ENCODE measurements around the gene ORC5.

Gene ORC5

GRCh38 chr7:104161244-104161643 is 46.6 kb downstream of the ORC5 start:
- no peak for TF ChIP-seq REST (IDR thresholded peaks at IDR 0.05; ENCODE audit: insufficient read depth in 1 of 2, low read depth in 2 of 2, low read length in 2 of 2)
- TF ChIP-seq TAF1 (IDR thresholded peaks at IDR 0.05; ENCODE audit: borderline replicate concordance, insufficient read depth, low read length): no peak
- TF ChIP-seq FOXP2 (optimal IDR thresholded peaks at IDR 0.05; ENCODE audit: borderline replicate concordance, extremely low read depth, extremely low read length, insufficient read depth): no peak
- no peak for TF ChIP-seq POLR2AphosphoS5 (IDR thresholded peaks at IDR 0.05; ENCODE audit: low read depth, low read length)
- TF ChIP-seq SIN3A (IDR thresholded peaks at IDR 0.05; ENCODE audit: borderline replicate concordance, insufficient read depth, low read length): no peak

DNA sequence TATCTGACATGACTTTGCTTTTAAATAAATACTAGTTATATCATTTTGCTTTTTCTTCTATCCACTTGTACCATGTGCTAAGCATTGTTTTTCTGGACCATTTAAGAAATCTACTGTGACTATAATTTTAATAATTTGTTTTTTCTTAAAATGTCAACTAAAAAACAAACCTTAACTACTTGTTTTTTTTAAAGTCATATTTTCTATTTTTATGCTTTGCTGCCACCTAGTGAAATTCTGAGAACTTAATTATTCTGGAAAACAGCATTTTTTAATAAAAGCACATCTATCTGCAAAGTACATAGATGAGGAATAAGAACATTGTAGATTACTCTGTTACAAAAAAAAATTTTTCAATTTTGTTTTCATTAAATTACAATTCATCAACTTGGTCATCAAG is 47.4 kb downstream of the ORC5 start:
- TF ChIP-seq POLR2AphosphoS5 (IDR thresholded peaks at IDR 0.05; ENCODE audit: low read depth, low read length) (no peak), REST (IDR thresholded peaks at IDR 0.05; ENCODE audit: insufficient read depth in 1 of 2, low read depth in 2 of 2, low read length in 2 of 2) (no peak), FOXP2 (optimal IDR thresholded peaks at IDR 0.05; ENCODE audit: borderline replicate concordance, extremely low read depth, extremely low read length, insufficient read depth) (no peak), SIN3A (IDR thresholded peaks at IDR 0.05; ENCODE audit: borderline replicate concordance, insufficient read depth, low read length) (no peak), TAF1 (IDR thresholded peaks at IDR 0.05; ENCODE audit: borderline replicate concordance, insufficient read depth, low read length) (no peak)

GRCh38 chr7:104156842-104157277 is 51.0 kb downstream of the ORC5 start:
- TF ChIP-seq SIN3A (IDR thresholded peaks at IDR 0.05; ENCODE audit: borderline replicate concordance, insufficient read depth, low read length): no peak
- TF ChIP-seq POLR2AphosphoS5 (IDR thresholded peaks at IDR 0.05; ENCODE audit: low read depth, low read length): no peak
- TF ChIP-seq TAF1 (IDR thresholded peaks at IDR 0.05; ENCODE audit: borderline replicate concordance, insufficient read depth, low read length): no peak
- TF ChIP-seq FOXP2 (optimal IDR thresholded peaks at IDR 0.05; ENCODE audit: borderline replicate concordance, extremely low read depth, extremely low read length, insufficient read depth): no peak
- TF ChIP-seq REST (IDR thresholded peaks at IDR 0.05; ENCODE audit: insufficient read depth in 1 of 2, low read depth in 2 of 2, low read length in 2 of 2): no peak

GRCh38 chr7:104153287-104153686 is 54.5 kb downstream of the ORC5 start:
- TF ChIP-seq REST (IDR thresholded peaks at IDR 0.05; ENCODE audit: insufficient read depth in 1 of 2, low read depth in 2 of 2, low read length in 2 of 2) (no peak), FOXP2 (optimal IDR thresholded peaks at IDR 0.05; ENCODE audit: borderline replicate concordance, extremely low read depth, extremely low read length, insufficient read depth) (no peak)

GRCh38 chr7:104152468-104152867 is 55.3 kb downstream of the ORC5 start:
- TF ChIP-seq SIN3A (IDR thresholded peaks at IDR 0.05; ENCODE audit: borderline replicate concordance, insufficient read depth, low read length) (no peak), FOXP2 (optimal IDR thresholded peaks at IDR 0.05; ENCODE audit: borderline replicate concordance, extremely low read depth, extremely low read length, insufficient read depth) (no peak)

Measured in PFSK-1 (cell line).